Measurements from ENCODE around the gene GART. TPM values are rescaled to one million over a fixed set of nuclear protein-coding genes. Genes with fewer than 3 reads are reported as not detected.

GART gene
- total RNA-seq, result 82.7 and 121 TPM in 2 replicates

DNA sequence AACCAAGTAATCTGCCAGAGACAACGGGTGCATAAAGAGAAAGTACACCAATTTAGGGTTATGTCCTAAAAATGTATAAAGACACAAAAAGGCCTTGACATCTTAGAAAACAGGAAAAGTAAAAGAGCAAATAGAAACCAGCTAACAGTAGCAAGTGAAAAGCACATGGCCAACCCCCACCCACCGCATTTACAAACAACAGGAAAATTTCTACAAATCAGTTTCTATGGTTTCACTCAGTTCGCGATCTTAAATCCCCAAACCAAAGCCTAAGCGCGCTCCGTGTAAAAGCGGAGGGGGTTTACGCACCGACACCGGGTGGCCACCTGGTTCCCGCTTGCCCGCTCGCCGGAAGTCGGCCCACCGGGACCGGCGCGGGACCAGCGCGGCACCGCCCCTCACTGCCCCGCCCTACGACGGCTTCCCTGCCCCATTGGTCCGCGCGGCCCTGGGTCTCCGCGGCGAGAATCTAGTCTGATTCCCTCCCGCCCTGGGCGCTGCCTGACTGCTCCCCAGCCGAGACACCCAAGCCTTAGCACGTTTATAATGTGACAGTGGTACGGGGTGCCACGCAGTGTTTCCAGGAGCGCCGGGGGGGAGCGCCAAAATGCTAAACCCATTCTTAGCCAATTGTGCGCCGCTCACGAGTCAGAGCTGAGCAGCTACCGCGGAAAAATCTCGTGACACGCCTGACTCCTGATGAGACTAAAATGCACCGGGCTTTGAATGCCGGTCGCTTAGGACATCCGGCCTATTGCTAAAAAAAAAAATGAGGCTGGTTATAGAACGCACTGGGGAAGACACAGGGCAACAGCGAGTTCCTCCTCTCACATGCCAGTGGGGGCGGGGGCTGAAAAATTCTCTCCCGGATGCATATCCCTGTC is at the start of gene GART:
Gene GART (minus strand): TSS at position 362 of the 884 bp plus-strand sequence. CDS start 2,802 bp downstream, outside the sequence.

GRCh38 chr21:33588485-33589335 is 46.8 kb upstream of the GART start, which contains the start of gene DONSON:
DONSON (minus strand) TSS chr21:33588684; CDS start chr21:33588641, 43 bp downstream.

DNA sequence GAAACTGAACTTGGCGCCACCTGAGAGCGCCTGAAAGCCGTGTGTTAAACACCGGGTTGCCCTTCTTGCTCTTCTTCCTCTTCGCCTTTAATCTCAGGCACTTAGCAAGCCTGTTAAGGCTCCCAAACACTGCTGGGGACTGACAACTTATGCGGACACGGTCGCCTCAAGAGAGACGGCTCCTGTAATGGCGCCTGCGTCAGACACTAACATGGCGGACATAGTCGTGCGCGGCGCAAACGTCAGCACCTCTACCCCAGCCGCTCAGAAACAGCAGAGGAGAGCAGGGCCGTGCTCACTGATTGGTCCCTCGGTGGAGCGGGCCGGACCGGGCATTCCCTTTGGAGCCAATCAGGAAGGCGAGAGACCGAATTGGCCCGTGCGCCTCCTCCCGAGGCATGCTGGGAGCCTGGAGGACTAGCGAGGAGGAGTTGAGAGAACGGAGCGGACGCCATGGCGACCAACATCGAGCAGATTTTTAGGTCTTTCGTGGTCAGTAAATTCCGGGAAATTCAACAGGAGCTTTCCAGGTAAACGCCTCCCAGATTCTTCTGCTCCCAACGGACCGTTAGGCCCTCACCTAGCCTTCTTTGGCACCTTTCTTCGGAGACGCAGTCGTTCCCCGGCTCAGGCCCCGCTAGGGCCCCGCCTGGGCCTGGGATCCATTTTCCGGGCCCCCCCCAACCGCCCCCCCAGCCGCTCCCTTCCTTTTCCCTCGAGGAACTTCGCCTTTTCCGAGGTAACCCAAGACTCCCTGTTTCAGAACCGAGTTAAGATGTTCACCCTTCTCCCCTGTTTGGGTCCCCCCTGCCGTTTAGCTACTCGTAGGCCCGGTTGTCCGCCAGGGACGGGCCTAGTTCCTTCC is 955 bp upstream of the GART start, which contains the start of gene SON:
Gene SON (plus strand): TSS at position 399 of the 865 bp plus-strand sequence. CDS start 55 bp downstream, at position 454.

DNA sequence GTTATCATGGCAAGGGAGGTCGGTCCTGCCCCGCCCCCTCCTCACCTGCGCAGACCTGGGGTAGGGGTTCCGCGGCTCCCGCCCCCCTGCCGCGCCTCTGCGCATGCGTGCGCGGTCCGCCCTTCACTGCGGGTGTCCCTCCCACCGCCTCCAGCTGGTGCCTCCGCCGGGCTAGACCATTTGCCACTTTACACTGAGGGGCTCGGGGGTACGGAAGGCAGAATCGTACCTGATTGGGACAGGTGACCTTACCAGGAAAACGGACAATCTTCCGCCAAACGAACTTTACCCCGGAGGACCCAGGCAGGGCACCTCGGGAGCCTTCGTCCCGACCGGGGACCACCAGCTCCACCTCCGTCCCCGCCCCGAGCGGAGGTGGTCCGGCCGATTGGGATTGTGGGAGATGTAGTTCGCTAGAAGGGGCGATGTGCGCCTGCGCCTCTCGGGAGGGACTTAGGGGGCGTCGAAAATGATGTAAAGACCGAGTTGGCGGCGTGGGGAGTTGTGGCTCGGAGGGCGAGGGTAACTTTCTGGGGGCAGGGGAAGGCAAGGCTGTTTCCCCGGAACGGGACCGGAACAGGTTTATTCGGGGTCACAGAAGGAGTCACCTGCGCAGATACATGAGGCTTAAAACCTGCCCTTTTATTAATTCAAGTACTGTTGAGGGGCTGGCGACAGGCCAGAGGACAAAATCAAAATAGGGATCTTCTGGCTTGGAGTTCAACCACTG is 50.4 kb downstream of the GART start, which contains the start of gene DNAJC28:
Gene DNAJC28 (minus strand): TSS at position 344 of the 730 bp plus-strand sequence. CDS start 2,323 bp downstream, outside the sequence.

DNA sequence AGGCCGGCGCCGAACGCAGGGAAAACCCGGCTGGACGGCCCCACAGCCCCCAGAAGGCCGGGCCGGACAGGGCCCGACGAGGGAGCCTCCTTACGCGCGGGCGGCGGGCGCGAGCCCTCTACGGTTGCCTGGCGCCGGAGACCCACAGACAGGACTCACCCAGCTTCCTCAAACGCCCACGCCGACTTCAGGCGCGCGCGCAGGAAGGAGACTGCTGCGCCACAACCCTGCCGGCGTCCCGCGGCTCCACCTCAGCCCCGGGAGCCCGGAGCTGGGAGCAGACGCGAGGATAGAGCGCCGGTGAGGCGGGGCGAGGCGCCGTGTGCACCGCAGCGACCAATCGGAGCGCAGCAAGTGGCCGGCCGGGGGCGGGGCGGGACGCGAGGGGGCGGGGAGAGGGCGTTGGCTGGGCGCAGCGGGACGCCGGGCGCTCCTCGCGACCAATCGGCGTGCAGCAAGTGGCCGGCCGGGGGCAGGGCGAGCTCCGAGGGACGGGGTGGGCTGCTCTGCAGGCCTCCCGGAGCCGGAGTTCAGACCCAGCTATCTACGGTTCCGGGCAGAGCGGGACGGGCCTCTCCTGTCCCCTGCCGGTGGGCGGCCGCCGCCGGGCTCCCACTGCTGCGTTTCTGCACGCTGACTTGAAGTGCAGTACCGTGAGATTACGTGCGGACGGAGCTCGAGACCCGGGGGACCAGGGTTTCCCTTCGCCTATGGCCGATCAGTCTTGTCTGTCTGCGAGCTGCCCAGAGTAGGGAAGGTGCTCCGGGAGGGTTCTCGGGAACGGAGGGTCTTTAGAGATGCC is 62.0 kb downstream of the GART start, which contains the start of gene TMEM50B:
Gene TMEM50B (minus strand): TSS at position 296 of the 802 bp plus-strand sequence. CDS start 11,089 bp downstream, outside the sequence.

Other genes starting within 250 kb of the GART start
- gene IFNAR1, start 217.1 kb downstream of the GART start, total RNA-seq, result 11.4 and 20.9 TPM in 2 replicates
- 68.6 and 69.0 TPM in 2 replicates for gene IFNGR2, start 138.7 kb downstream of the GART start, total RNA-seq
- 21.3 and 42.6 TPM in 2 replicates for gene TMEM50B, start 62.1 kb downstream of the GART start, total RNA-seq
- 0.64 and 1.0 TPM in 2 replicates for gene DNAJC28, start 50.4 kb downstream of the GART start, total RNA-seq
- gene SON, start 921 bp upstream of the GART start, total RNA-seq, result 97.6 and 166 TPM in 2 replicates
- 25.6 and 28.1 TPM in 2 replicates for gene DONSON, start 46.6 kb upstream of the GART start, total RNA-seq
- gene CRYZL1, start 99.6 kb upstream of the GART start, total RNA-seq, result 12.8 and 36.5 TPM in 2 replicates
- 20.0 and 34.0 TPM in 2 replicates for gene ITSN1, start 100.4 kb upstream of the GART start, total RNA-seq

Measured in epithelial cell of alveolus of lung (primary cell).